GM20000 (cell line): Measurements from ENCODE around the gene NCKAP5.
A peak's percentile ranks its signal among the peaks of the same experiment; 100 is the strongest.

ENCODE experiments used
- DNase-seq: peaks from one replicate; pipeline ENCODE4 v3.0.0; 2012; ENCODE audit warnings: low spot score
- CTCF ChIP-seq: IDR thresholded peaks from 2 replicates; pipeline ENCODE4 v1.5.1; 2012; ENCODE audit warnings: mild to moderate bottlenecking, control low read depth; ENCODE audit errors: extremely low read depth, missing control alignments

NCKAP5 gene

DNA sequence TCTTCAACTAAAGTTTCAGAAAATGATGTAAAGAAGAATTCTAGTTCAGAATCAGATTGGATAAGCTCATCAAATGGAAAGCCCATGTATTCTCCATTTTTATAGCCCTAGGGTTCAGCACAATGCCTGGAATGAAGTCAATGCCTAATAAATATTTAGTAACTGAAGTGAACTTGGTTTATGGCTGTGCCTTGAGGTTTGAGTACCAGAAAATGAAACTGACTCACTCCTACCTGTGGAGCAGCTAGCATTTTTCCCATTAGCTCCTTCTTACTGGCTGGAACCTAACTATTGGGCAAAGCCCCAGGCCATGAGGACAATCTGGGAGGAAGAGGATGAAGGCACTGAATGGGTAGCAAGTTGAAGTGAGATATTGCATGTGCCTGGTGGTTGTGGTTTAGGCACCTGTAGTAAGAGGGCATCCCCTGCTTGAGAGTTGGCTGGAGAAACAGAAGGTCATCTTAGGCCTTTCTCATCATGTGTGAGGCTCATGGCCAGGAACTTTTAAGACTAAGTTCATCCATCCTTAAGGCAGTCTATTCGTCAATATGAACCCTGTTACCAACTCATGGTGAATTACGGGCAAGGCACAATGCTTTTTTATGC lies 813.3 kb downstream of the NCKAP5 start:
- DNase-seq, result no peak
- no peak for TF ChIP-seq CTCF

DNA sequence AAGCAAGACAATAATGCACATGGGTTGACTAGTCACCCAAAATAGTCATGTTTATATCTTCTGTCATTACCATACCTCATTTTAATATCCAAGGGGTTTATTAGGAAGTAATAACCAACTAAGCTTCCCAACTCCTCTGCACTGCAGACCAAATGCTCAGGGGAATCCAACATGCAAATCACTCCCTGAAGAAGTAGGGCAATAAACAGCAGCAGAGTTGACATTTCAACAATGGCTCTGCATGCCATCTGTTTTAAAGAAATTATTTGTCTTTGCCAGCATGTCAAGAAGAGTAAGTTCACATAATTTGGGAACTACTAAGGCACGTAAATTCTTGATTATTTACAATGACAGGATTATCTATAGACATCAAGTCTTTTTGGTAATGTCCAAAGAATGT lies 813.9 kb downstream of the NCKAP5 start:
- no peak for DNase-seq
- TF ChIP-seq CTCF, result no peak

- TF ChIP-seq CTCF, result no peak
- no peak for DNase-seq
These were observed 815.6 kb downstream of the NCKAP5 start for GRCh38 chr2:132752421-132753206.

DNA sequence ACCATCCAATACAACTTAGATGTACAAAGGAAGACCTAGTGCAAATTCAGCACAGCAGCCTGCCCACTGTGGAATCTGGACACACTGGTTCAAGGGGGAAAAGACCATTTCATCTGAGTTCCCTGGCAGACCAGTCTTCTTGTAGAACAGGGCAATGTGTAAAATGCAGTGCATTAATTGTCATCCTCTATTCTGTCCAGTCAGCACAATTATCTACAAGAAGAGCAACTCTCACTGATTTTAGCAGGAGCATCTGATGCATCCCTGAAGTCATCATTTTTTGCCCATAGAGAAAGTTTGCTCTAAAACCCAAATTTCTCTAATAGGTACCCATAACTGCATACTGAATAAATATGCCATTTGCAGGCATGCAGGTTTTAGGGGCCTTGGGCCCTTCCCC lies 816.4 kb downstream of the NCKAP5 start:
- no peak for DNase-seq
- TF ChIP-seq CTCF, result no peak

DNA sequence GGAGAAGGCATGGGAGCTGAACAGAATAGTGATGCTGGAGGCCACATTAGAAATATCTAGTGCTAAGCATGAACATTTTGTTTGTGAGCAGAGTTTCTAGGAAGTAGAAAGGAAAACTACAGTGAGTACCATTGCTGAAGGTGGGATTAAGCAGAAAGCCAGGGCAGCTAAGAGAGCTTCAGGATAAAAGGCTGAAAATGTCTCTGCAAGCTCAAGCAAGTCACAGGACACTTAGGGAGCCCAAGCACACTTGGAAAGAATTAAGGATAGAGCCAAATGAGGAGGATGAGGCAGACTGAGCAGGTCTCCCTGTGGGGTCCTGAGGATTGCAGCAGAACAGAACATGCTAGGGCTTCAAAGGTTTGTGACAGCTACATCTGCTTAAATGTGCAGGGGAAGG lies 817.7 kb downstream of the NCKAP5 start:
- DNase-seq, result no peak
- TF ChIP-seq CTCF, result no peak

GRCh38 chr2:132747046-132747445 lies 821.2 kb downstream of the NCKAP5 start:
- DNase-seq, result peak; percentile 25
- no peak for TF ChIP-seq CTCF

DNA sequence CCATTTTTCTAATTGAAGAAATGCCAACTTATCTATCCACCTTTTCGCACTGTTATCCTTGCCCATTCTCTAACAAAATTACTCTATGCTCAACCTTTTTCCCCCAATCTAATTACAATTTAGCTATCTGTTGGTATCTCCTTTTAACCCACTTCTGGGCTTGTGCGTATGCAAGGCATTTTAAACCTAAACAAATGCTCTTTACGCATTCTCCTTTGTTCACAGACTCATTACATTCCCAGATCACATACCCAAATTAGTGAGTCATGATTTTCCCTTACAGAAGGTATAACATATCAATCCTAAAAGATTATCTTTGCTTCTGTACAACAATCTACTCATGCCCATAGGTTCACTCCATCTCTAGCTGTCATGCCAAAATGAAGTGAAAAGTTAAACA lies 826.5 kb downstream of the NCKAP5 start:
- TF ChIP-seq CTCF, result no peak
- no peak for DNase-seq
